IMR-90 (cell line): Measurements from ENCODE around the gene CCDC171. TPM values are rescaled to one million over a fixed set of nuclear protein-coding genes. Genes with fewer than 3 reads are reported as not detected.

Experiments used
- ATAC-seq: fragments of 200-7000 bp; cut with Tn5 transposase; 2 replicates; pipeline ENCODE4 v1.9.1; 2020; ENCODE audit warnings: low read depth, mild to moderate bottlenecking, moderate library complexity
- BruUV-seq: library from RNA; stranded (reverse); fragments of 400-500 nt; replicated peaks from 2 replicates; lab custom pipeline; 2021; lab: Mats Ljungman, UMichigan
- CTCF ChIA-PET: fragments of 300-600 bp; formaldehyde crosslinking; extraction: SDS; loops from one replicate; lab custom pipeline; 2021; ENCODE audit warnings: antibody characterized with exemption; lab: Yijun Ruan, JAX
- POLR2A ChIA-PET: fragments of 300-600 bp; sonication (Branson Sonifier 250); formaldehyde crosslinking; loops from one replicate; lab custom pipeline; 2022; ENCODE audit warnings: antibody characterized with exemption; ENCODE audit not compliant: unreplicated experiment; lab: Charles Lee
- DNase-seq: peaks from one replicate; pipeline ENCODE4 v3.0.0; 2013
- H2AFZ ChIP-seq: replicated peaks from 2 replicates; pipeline ENCODE3; 2013; ENCODE audit warnings: low read length, mild to moderate bottlenecking; ENCODE audit not compliant: poor library complexity
- H2AK5ac ChIP-seq: 2 replicates; pipeline ENCODE4 v1.6.1; 2013; ENCODE audit warnings: low read depth, low read length, inconsistent platforms
- H2AK9ac ChIP-seq: replicated peaks from 2 replicates; pipeline ENCODE3; 2013; ENCODE audit warnings: mild to moderate bottlenecking, low read depth, low read length, moderate library complexity; ENCODE audit not compliant: poor library complexity
- H2BK120ac ChIP-seq: 2 replicates; pipeline ENCODE4 v1.6.1; 2013; ENCODE audit warnings: low read depth, low read length, inconsistent platforms
- H2BK15ac ChIP-seq: 3 replicates; pipeline ENCODE4 v1.6.1; 2013; ENCODE audit warnings: low read depth, low read length, inconsistent platforms
- H2BK20ac ChIP-seq: 2 replicates; pipeline ENCODE4 v1.6.1; 2013; ENCODE audit warnings: low read depth, mild to moderate bottlenecking, inconsistent platforms, low read length, moderate library complexity
- H2BK5ac ChIP-seq: 2 replicates; pipeline ENCODE4 v1.6.1; 2013; ENCODE audit warnings: mild to moderate bottlenecking, low read depth, low read length, inconsistent platforms; ENCODE audit not compliant: poor library complexity, severe bottlenecking
- H3K14ac ChIP-seq: replicated peaks from 2 replicates; pipeline ENCODE4 v1.6.1; 2013; ENCODE audit warnings: low read depth, low read length, inconsistent platforms
- H3K18ac ChIP-seq: 2 replicates; pipeline ENCODE4 v1.6.1; 2013; ENCODE audit warnings: low read depth, low read length, control low read depth
- H3K23ac ChIP-seq: 2 replicates; pipeline ENCODE4 v1.6.1; 2013; ENCODE audit warnings: low read depth, low read length, inconsistent platforms
- H3K27ac ChIP-seq: 2 replicates; pipeline ENCODE4 v1.5.1; 2013; ENCODE audit warnings: mild to moderate bottlenecking, control low read depth, low read length; ENCODE audit not compliant: insufficient read depth
- H3K27me3 ChIP-seq: 2 replicates; pipeline ENCODE4 v1.6.1; 2013; ENCODE audit warnings: low read length; ENCODE audit not compliant: control insufficient read depth, insufficient read depth
- H3K36me3 ChIP-seq: 2 replicates; pipeline ENCODE4 v1.6.1; 2013; ENCODE audit warnings: low read length, mixed read lengths; ENCODE audit not compliant: control insufficient read depth, insufficient read depth
- H3K4ac ChIP-seq: 2 replicates; pipeline ENCODE4 v1.6.1; 2013; ENCODE audit warnings: low read depth, low read length, inconsistent platforms
- H3K4me1 ChIP-seq: 2 replicates; pipeline ENCODE4 v1.6.1; 2013; ENCODE audit warnings: low read length, mixed read lengths; ENCODE audit not compliant: control insufficient read depth, insufficient read depth
- H3K4me2 ChIP-seq: 2 replicates; pipeline ENCODE4 v1.6.1; 2013; ENCODE audit warnings: low read depth, mild to moderate bottlenecking, control low read depth, low read length, moderate library complexity
- H3K4me3 ChIP-seq: 2 replicates; pipeline ENCODE4 v1.5.1; 2013; ENCODE audit warnings: low read depth, mild to moderate bottlenecking, control low read depth, low read length, moderate library complexity; ENCODE audit not compliant: insufficient read depth
- H3K56ac ChIP-seq: 2 replicates; pipeline ENCODE4 v1.6.1; 2013; ENCODE audit warnings: low read length, inconsistent platforms; ENCODE audit not compliant: insufficient read depth; ENCODE audit errors: extremely low read depth
- H3K79me1 ChIP-seq, 2 experiments: 2 replicates each; pipeline ENCODE4 v1.6.1; 2013; ENCODE audit warnings: low read length in 2 of 2, inconsistent platforms in 1 of 2, low read depth in 1 of 2
- H3K9ac ChIP-seq: 2 replicates; pipeline ENCODE4 v1.6.1; 2013; ENCODE audit warnings: low read depth, low read length, control low read depth
- H3K9me1 ChIP-seq: 2 replicates; pipeline ENCODE4 v1.6.1; 2013; ENCODE audit warnings: low read length, inconsistent platforms; ENCODE audit not compliant: insufficient read depth
- H3K9me3 ChIP-seq: 2 replicates; pipeline ENCODE4 v1.6.1; 2013; ENCODE audit warnings: low read length; ENCODE audit not compliant: control insufficient read depth, insufficient read depth
- H4K20me1 ChIP-seq: 2 replicates; pipeline ENCODE4 v1.6.1; 2013; ENCODE audit warnings: low read length, inconsistent platforms; ENCODE audit not compliant: insufficient read depth
- H4K5ac ChIP-seq: 2 replicates; pipeline ENCODE4 v1.6.1; 2013; ENCODE audit warnings: mild to moderate bottlenecking, low read depth, low read length, control low read depth
- H4K8ac ChIP-seq, 2 experiments: 2 replicates each; pipeline ENCODE4 v1.6.1; 2013; ENCODE audit warnings: low read depth in 2 of 2, low read length in 2 of 2, control low read depth in 1 of 2, inconsistent platforms in 1 of 2
- H4K91ac ChIP-seq: 2 replicates; pipeline ENCODE4 v1.6.1; 2013; ENCODE audit warnings: low read depth, low read length, inconsistent platforms; ENCODE audit not compliant: insufficient read depth
- BHLHE40 ChIP-seq: fragments of 150-350 bp; IDR thresholded peaks from 2 replicates; pipeline ENCODE4 v1.6.1; 2016; ENCODE audit warnings: mild to moderate bottlenecking, low read depth, low read length
- CEBPB ChIP-seq: IDR thresholded peaks from 2 replicates; pipeline ENCODE4 v1.6.1; 2012; ENCODE audit warnings: low read depth, low read length, improper control_type of control experiment
- CHD1 ChIP-seq: IDR thresholded peaks from 2 replicates; pipeline ENCODE4 v1.6.1; 2012; ENCODE audit warnings: low read depth, low read length, improper control_type of control experiment
- CTCF ChIP-seq: conservative IDR thresholded peaks from 2 replicates; pipeline ENCODE4 v1.5.1; 2012; ENCODE audit warnings: mild to moderate bottlenecking, low read depth, low read length, improper control_type of control experiment
- MAZ ChIP-seq: IDR thresholded peaks from 2 replicates; pipeline ENCODE4 v1.6.1; 2012; ENCODE audit warnings: low read depth, mild to moderate bottlenecking, low read length, improper control_type of control experiment, moderate library complexity, borderline replicate concordance
- MXI1 ChIP-seq: IDR thresholded peaks from 2 replicates; pipeline ENCODE4 v1.6.1; 2012; ENCODE audit warnings: low read depth, mild to moderate bottlenecking, low read length, moderate library complexity, borderline replicate concordance
- POLR2A ChIP-seq: IDR thresholded peaks from 2 replicates; pipeline ENCODE4 v1.6.1; 2012; ENCODE audit warnings: mild to moderate bottlenecking, low read depth, low read length
- RAD21 ChIP-seq: IDR thresholded peaks from 2 replicates; pipeline ENCODE4 v1.6.1; 2012; ENCODE audit warnings: low read length, improper control_type of control experiment
- RFX5 ChIP-seq: IDR thresholded peaks from 2 replicates; pipeline ENCODE4 v1.8.0; 2012; ENCODE audit warnings: low read depth, mild to moderate bottlenecking, low read length, moderate library complexity
- USF2 ChIP-seq: fragments of 150-350 bp; IDR thresholded peaks from 2 replicates; pipeline ENCODE4 v1.6.1; 2017; ENCODE audit warnings: mild to moderate bottlenecking, antibody characterized with exemption, low read length, low read depth
- WGBS, 2 experiments: methylation state at CpG; one replicate each; pipeline versions ENCODE4 v1.1.5 to v1.1.7; 2013; ENCODE audit warnings: missing lambda C conversion rate in 2 of 2; ENCODE audit not compliant: insufficient read length in 1 of 2; ENCODE audit errors: extremely low coverage in 2 of 2; 5-methylcytosine and 5-hydroxymethylcytosine counted together
- dilution Hi-C: fragments of 300-500 bp; cut with HindIII; formaldehyde crosslinking; loops from one replicate; pipeline ENCODE4 v1.14.3; 2018; ENCODE audit warnings: low sequenced_read_pairs; ENCODE audit not compliant: unreplicated experiment
- in situ Hi-C: fragments of 300-500 bp; cut with MboI; formaldehyde crosslinking; loops from 3 replicates; pipeline ENCODE4 v1.14.3; 2019; ENCODE audit warnings: low sequenced_read_pairs, inconsistent platforms, mixed read lengths
- intact Hi-C: fragments of 100-400 bp; cut with micrococcal nuclease; formaldehyde crosslinking; loops from 2 replicates; pipeline ENCODE4 v1.10.0; 2022
- polyA plus RNA-seq, 3 experiments: library from polyadenylated mRNA; depleted of rRNA; stranded (reverse); fragments of >200 nt; gene quantifications; 2 replicates each; pipeline ENCODE4 v1.2.3, GENCODE V29; 2012; ENCODE audit warnings: low replicate concordance in 1 of 3
- total RNA-seq: library from RNA; depleted of rRNA; stranded (reverse); fragments of >200 nt; gene quantifications from 2 replicates; pipeline ENCODE4 v1.2.3, GENCODE V29; 2012

Gene CCDC171
- total and polyA plus RNA-seq, 2 of the 4 experiments (the other 2 are of a cell fraction): 0.63 to 2.2 TPM

GRCh38 chr9:15746905-15747304, 194.1 kb downstream of the CCDC171 start:
- no CpG with 5 or more reads among the region's 7 CpGs for WGBS, 2 experiments
- Histone ChIP-seq H3K27ac (no peak overlapping the region), H2AK5ac (no peak overlapping the region), H3K4me3 (no peak overlapping the region), H4K91ac (no peak overlapping the region), H2BK20ac (no peak overlapping the region), H4K8ac (no peak overlapping the region), H2BK15ac (no peak overlapping the region), H3K14ac (no peak overlapping the region), H3K9me1 (no peaks in the 10 kb centered on the region), H3K18ac (no peak overlapping the region), H3K56ac (no peak overlapping the region), H2BK120ac (no peak overlapping the region), H3K9ac (no peak overlapping the region), H3K4me2 (no peak overlapping the region), H3K36me3 (no peaks in the 10 kb centered on the region), H2AK9ac (no peak overlapping the region), H3K79me1 (no peaks in the 10 kb centered on the region), H3K27me3 (no peaks in the 10 kb centered on the region), H3K9me3 (no peaks in the 10 kb centered on the region), H3K23ac (no peak overlapping the region), H4K20me1 (no peaks in the 10 kb centered on the region), H2AFZ (no peak overlapping the region), H2BK5ac (no peak overlapping the region), H4K5ac (no peak overlapping the region), H3K4me1 (no peaks in the 10 kb centered on the region), H3K4ac (no peak overlapping the region)
- TF ChIP-seq MXI1 (no peak), CHD1 (no peak), MAZ (no peak), RAD21 (no peak), RFX5 (no peak), BHLHE40 (no peak), POLR2A (no peak), USF2 (no peak), CEBPB (no peak), CTCF (no peak)
- ChIA-PET POLR2A (no interaction called here), CTCF (no interaction called here)
- intact Hi-C loops (no loop called here), in situ Hi-C loops (no loop called here), dilution Hi-C loops (no loop called here)
- BruUV-seq: no TSS peak
- DNase-seq (no peak), ATAC-seq (no peak)
